Neutrophil (primary cell): ENCODE measurements around the gene ENPP7.
"Not testable (repeated sequence)": the region's sequence is repeated elsewhere in the genome, so short reads cannot be mapped to it uniquely, and the experiment has no call there.

ENCODE experiments used
- H3K27ac ChIP-seq: fragments of 200-600 bp; sonication (generic); 2 replicates; pipeline ENCODE4 v1.5.1; 2016; ENCODE audit warnings: mild to moderate bottlenecking, moderate library complexity
- H3K27me3 ChIP-seq: fragments of 200-600 bp; sonication (generic); 2 replicates; pipeline ENCODE4 v1.6.0; 2016; ENCODE audit warnings: mild to moderate bottlenecking
- H3K36me3 ChIP-seq: fragments of 200-600 bp; sonication (generic); 2 replicates; pipeline ENCODE4 v1.5.1; 2017
- H3K4me1 ChIP-seq, 2 experiments: fragments of 200-600 bp in 1 of 2; sonication (generic) in 1 of 2; 1 replicate in 1 of 2; 2 replicates in 1 of 2; pipeline versions ENCODE4 v1.5.1 to v1.6.1; 2013 to 2016; ENCODE audit warnings: low read depth in 1 of 2, low read length in 1 of 2, mild to moderate bottlenecking in 1 of 2, moderate library complexity in 1 of 2; ENCODE audit not compliant: control insufficient read depth in 1 of 2, insufficient read depth in 1 of 2
- H3K4me3 ChIP-seq, 2 experiments: fragments of 200-600 bp in 1 of 2; sonication (generic) in 1 of 2; 1 replicate in 1 of 2; 2 replicates in 1 of 2; pipeline ENCODE4 v1.5.1; 2013 to 2016; ENCODE audit warnings: low read depth in 1 of 2, low read length in 1 of 2, mild to moderate bottlenecking in 1 of 2, moderate library complexity in 1 of 2
- H3K9me3 ChIP-seq: fragments of 200-600 bp; sonication (generic); 2 replicates; pipeline ENCODE4 v1.5.1; 2016
- TF ChIP-seq, protein P1 (sequence below): fragments of 200-600 bp; sonication (generic); IDR thresholded peaks from 2 replicates; pipeline ENCODE4 v1.5.1; 2016; ENCODE audit warnings: antibody characterized with exemption

Gene ENPP7

GRCh38 chr17:79749156-79749815 lies 18.5 kb downstream of the ENPP7 start:
- Histone ChIP-seq H3K4me3 (no peak overlapping the region), H3K36me3 (no peaks in the 10 kb centered on the region), H3K27ac (no peak overlapping the region), H3K4me1 (no peaks in the 10 kb centered on the region), H3K27me3 (peaks cover 99% of the 10 kb centered on the region), H3K9me3 (no peaks in the 10 kb centered on the region)
- TF ChIP-seq, protein P1, sequence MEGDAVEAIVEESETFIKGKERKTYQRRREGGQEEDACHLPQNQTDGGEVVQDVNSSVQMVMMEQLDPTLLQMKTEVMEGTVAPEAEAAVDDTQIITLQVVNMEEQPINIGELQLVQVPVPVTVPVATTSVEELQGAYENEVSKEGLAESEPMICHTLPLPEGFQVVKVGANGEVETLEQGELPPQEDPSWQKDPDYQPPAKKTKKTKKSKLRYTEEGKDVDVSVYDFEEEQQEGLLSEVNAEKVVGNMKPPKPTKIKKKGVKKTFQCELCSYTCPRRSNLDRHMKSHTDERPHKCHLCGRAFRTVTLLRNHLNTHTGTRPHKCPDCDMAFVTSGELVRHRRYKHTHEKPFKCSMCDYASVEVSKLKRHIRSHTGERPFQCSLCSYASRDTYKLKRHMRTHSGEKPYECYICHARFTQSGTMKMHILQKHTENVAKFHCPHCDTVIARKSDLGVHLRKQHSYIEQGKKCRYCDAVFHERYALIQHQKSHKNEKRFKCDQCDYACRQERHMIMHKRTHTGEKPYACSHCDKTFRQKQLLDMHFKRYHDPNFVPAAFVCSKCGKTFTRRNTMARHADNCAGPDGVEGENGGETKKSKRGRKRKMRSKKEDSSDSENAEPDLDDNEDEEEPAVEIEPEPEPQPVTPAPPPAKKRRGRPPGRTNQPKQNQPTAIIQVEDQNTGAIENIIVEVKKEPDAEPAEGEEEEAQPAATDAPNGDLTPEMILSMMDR = no peak

- H3K27me3 ChIP-seq = peaks cover 100% of the 10 kb centered on the region
- H3K36me3 ChIP-seq = no peaks in the 10 kb centered on the region
- TF ChIP-seq, protein P1 = no peak
- no peaks in the 10 kb centered on the region for H3K4me1 ChIP-seq
- H3K9me3 ChIP-seq = no peaks in the 10 kb centered on the region
- no peak overlapping the region for H3K4me3 ChIP-seq
- no peak overlapping the region for H3K27ac ChIP-seq
These were observed 19.2 kb downstream of the ENPP7 start for GRCh38 chr17:79749958-79750357.

DNA sequence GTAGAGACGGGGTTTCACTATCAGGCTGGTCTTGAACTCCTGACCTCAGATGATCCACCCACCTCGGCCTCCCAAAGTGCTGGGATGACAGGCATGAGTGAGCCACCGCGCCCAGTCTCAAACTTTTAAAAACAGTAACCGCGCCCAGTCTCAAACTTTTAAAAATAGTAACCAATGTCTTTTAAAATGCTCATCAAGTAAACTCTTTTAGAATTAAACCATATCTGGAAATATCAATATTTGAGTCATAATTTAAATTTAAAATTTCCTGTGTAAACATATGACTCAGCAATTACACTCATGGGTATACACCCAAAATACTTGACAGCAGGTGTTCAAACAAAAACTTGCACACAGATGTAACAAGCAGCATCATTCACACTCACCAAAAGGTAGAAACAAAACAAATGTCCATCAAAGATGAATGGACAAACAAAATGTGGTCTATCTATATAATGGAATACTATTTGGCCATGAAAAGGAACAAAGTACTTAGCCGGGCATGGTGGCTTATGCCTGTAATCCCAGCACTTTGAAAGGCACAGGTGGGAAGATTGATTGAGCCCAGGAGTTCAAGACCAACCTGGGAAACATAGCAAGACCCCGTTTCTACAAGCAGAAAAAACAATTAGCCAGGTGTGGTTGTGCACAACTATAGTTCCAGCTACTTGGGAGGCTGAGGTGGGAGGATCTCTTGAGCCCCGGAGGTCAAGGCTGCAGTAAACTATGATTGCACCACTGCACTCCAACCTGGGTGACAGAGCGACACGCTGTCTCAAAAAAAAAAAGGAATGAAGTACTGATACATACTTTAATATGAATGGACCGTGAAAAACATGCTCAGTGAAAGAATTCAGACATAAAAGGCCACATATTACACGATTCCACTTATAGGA lies 20.2 kb downstream of the ENPP7 start:
- TF ChIP-seq, protein P1 = no peak
- H3K4me3 ChIP-seq = no peak overlapping the region
- peaks cover 93% of the 10 kb centered on the region for H3K27me3 ChIP-seq
- H3K9me3 ChIP-seq = no peaks in the 10 kb centered on the region
- H3K4me1 ChIP-seq = no peaks in the 10 kb centered on the region
- no peaks in the 10 kb centered on the region for H3K36me3 ChIP-seq
- no peak overlapping the region for H3K27ac ChIP-seq

GRCh38 chr17:79752175-79752574 lies 21.4 kb downstream of the ENPP7 start:
- TF ChIP-seq, protein P1 = no peak
- H3K4me1 ChIP-seq = no peaks in the 10 kb centered on the region
- no peaks in the 10 kb centered on the region for H3K36me3 ChIP-seq
- H3K27me3 ChIP-seq = peaks cover 82% of the 10 kb centered on the region
- no peak overlapping the region for H3K4me3 ChIP-seq
- H3K27ac ChIP-seq = no peak overlapping the region
- no peaks in the 10 kb centered on the region for H3K9me3 ChIP-seq

DNA sequence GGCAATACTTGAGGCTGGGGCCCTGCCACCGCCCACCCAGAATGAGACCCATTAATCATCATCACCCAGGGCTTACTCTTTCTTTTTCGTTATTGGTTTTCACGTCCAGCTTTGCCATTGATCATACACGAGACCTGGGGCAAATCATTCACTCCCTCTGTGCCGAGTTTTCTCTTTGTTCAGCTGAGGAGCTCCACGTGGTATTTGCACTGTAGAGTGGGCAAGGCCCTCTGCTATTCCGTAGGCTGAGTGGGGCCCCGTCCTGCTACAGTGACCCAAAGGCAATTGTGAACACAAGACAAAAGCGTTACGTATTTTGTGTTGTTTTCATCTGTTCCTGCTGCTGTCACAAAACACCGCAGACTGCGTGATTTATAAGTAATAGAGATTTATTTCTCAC lies 23.6 kb downstream of the ENPP7 start:
- H3K27me3 ChIP-seq = peaks cover 75% of the 10 kb centered on the region
- no peak overlapping the region for H3K27ac ChIP-seq
- H3K9me3 ChIP-seq = no peaks in the 10 kb centered on the region
- TF ChIP-seq, protein P1 = no peak
- no peak overlapping the region for H3K4me3 ChIP-seq
- no peaks in the 10 kb centered on the region for H3K36me3 ChIP-seq
- H3K4me1 ChIP-seq = no peaks in the 10 kb centered on the region

DNA sequence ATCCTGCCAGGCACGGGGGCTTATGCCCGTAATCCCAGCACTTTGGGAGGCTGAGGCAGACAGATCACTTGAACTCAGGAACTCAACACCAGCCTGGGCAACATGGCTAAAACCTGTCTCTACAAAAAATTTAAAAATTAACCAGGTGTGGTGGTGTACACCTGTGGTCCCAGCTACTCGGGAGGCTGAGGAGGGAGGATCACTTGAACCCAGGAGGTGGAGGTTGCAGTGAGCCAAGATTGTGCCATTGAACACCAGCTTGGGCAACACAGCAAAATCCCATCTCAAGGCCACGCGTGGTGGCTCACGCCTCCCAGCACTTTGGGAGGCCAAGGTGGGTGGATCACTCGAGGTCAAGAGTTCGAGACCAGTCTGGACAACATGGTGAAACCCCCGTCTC lies 24.2 kb downstream of the ENPP7 start:
- not testable (repeated sequence) for H3K4me1 ChIP-seq, H3K9me3 ChIP-seq, H3K36me3 ChIP-seq, H3K27ac ChIP-seq, H3K4me3 ChIP-seq
- peaks cover 70% of the 10 kb centered on the region for H3K27me3 ChIP-seq
